ENCODE results near the gene GNA15.
"Not testable (repeated sequence)": the region's sequence is repeated elsewhere in the genome, so short reads cannot be mapped to it uniquely, and the experiment has no call there.

The GNA15 gene

DNA sequence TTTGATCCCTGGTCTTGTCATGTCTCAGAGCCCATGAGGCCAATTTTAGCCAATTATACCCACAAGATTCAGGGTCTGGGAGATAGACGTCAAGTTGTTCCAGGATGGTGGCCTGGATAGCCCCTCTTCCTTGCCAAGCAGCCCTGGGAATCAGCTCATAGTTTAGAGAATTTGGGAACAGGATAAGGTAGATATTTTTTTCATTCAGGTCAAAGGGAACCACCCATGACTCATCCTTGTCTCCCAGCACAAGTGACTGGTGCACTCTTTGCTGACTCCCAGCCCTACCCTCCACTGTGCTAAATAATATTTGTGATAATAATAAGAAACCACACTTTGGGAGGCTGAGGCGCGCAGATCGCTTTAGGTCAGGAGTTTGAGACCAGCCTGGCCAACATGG is 25.6 kb downstream of the GNA15 start:
- H3K4me3 ChIP-seq (ENCODE audit: low read depth, low read length), result no peak overlapping the region
- DNase-seq (ENCODE audit: low read depth, low spot score), result no peak
- in situ Hi-C loops (cut with HindIII; ENCODE audit: low sequenced_read_pairs), result no loop called here
- no peak for TF ChIP-seq CTCF (IDR thresholded peaks at IDR 0.05; ENCODE audit: low read depth, low read length)

- TF ChIP-seq CTCF (IDR thresholded peaks at IDR 0.05; ENCODE audit: low read depth, low read length), result no peak
- H3K4me3 ChIP-seq (ENCODE audit: low read depth, low read length), result no peak overlapping the region
- in situ Hi-C loops (cut with HindIII; ENCODE audit: low sequenced_read_pairs), result no loop called here
- no peak for DNase-seq (ENCODE audit: low read depth, low spot score)
These were observed 26.8 kb downstream of the GNA15 start for GRCh38 chr19:3162418-3163229.

GRCh38 chr19:3163230-3163886 is 27.5 kb downstream of the GNA15 start:
- DNase-seq (ENCODE audit: low read depth, low spot score), result peak; percentile 47
- TF ChIP-seq CTCF (IDR thresholded peaks at IDR 0.05; ENCODE audit: low read depth, low read length), result peak; percentile 95
- in situ Hi-C loops (cut with HindIII; ENCODE audit: low sequenced_read_pairs), result no loop called here
- H3K4me3 ChIP-seq (ENCODE audit: low read depth, low read length), result no peak overlapping the region

DNA sequence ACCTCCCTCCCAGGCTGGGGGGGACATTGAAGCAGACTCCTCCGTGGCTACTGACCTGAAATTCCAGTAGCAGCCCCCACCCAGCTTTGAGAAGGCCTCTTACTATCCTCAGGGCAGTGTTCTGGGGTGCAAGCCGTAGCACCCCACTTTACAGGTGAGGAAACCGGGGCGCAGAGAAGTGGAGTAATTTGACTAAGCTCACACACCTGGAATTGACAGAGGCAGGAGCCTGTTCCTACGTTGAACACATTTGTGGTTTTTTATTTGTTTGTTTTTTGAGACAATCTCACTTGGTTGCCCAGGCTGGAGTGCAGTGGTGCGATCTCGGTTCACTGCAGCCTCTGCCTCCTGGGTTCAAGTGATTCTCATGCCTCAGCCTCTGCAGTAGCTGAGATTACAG is 28.1 kb downstream of the GNA15 start:
- in situ Hi-C loops (cut with HindIII; ENCODE audit: low sequenced_read_pairs), result no loop called here
- H3K4me3 ChIP-seq (ENCODE audit: low read depth, low read length), result no peak overlapping the region
- DNase-seq (ENCODE audit: low read depth, low spot score), result no peak
- TF ChIP-seq CTCF (IDR thresholded peaks at IDR 0.05; ENCODE audit: low read depth, low read length), result no peak

- no peak for DNase-seq (ENCODE audit: low read depth, low spot score)
- TF ChIP-seq CTCF (IDR thresholded peaks at IDR 0.05; ENCODE audit: low read depth, low read length), result no peak
- in situ Hi-C loops (cut with HindIII; ENCODE audit: low sequenced_read_pairs), result no loop called here
- no peak overlapping the region for H3K4me3 ChIP-seq (ENCODE audit: low read depth, low read length)
These were observed 31.9 kb downstream of the GNA15 start for GRCh38 chr19:3167533-3168272.

- no peak for DNase-seq (ENCODE audit: low read depth, low spot score)
- no peak for TF ChIP-seq CTCF (IDR thresholded peaks at IDR 0.05; ENCODE audit: low read depth, low read length)
- H3K4me3 ChIP-seq (ENCODE audit: low read depth, low read length), result no peak overlapping the region
- in situ Hi-C loops (cut with HindIII; ENCODE audit: low sequenced_read_pairs), result no loop called here
These were observed 36.2 kb downstream of the GNA15 start for GRCh38 chr19:3171894-3172672.

- DNase-seq (ENCODE audit: low read depth, low spot score); in situ Hi-C loops (cut with HindIII; ENCODE audit: low sequenced_read_pairs); H3K4me3 ChIP-seq (ENCODE audit: low read depth, low read length): not testable (repeated sequence)
These were observed 36.8 kb downstream of the GNA15 start for GRCh38 chr19:3172673-3173000.
